GM18499 (cell line): Measurements from ENCODE around the gene MCTP1.

ENCODE experiments used
- ATAC-seq: cut with Tn5 transposase; IDR thresholded peaks from one replicate; pipeline ENCODE4 v1.9.1; 2021; ENCODE audit warnings: moderate number of reproducible peaks; ENCODE audit not compliant: insufficient read depth, unreplicated experiment

Gene MCTP1

GRCh38 chr5:94691949-94692348, 592.9 kb downstream of the MCTP1 start:
- ATAC-seq = no peak

- no peak for ATAC-seq
Measured at GRCh38 chr5:94691291-94691690, 593.6 kb downstream of the MCTP1 start.

GRCh38 chr5:94690778-94691177, 594.1 kb downstream of the MCTP1 start:
- ATAC-seq = no peak

DNA sequence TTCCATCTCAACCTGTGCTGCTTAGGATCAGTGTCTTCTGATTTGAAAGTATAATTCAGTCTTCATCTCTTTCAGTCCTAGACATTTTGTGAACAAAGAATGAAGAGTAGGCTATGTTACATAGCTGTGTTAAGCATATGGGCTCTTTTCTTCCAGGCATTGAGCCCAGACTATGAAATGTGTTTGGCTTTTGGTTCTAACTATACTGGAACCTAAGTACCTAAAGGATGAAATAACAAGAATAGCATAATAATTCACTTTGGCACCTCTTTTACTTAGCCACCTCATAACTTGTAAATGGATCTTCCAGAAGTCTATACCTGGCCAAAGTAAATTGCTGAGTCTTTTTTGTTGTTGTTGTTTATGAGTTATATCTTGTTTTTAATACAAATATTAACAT, 595.0 kb downstream of the MCTP1 start:
- no peak for ATAC-seq

GRCh38 chr5:94682814-94683520, 601.9 kb downstream of the MCTP1 start:
- no peak for ATAC-seq

GRCh38 chr5:94675965-94676618, 608.8 kb downstream of the MCTP1 start:
- ATAC-seq = no peak

DNA sequence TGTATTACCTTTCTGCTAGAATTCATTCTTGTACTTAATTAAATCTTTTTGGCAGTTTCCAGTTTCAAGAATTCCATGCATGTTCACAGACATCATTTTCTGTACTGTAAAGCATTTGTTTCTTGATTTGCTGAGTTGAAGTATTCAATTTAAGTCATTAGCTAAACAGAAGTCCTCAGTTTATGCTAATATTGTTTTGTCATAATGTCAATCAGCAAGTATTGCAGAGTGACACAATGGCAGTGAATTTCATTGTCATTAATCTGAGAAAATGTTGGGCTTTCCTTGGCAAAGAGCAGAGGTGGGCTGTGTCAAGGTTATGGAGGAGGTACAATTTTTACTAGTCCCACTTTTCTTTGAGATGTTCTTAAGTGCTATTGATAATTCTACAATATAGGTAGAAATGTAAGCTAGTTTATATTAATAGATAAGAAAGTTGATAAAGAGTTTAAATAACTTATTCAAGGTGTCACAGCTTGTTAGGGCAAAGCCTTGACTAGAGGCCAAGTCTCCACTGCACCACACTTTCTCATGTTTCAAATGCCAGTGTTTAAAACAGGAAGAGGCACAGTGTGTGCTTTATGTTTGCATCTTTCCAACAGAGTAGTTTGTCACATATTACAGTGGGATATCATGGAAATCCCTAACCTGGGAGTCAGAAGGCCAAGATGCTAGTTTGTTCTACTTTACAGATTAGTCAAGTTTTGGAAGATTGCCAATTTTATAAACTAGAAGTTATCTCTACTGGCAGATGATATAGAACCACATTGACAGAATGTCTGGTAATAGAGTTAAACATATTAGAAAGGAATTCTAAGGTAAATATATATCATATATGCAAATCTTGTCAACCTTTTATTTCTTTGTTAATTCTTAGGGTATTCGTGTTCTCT, 610.2 kb downstream of the MCTP1 start:
- no peak for ATAC-seq

DNA sequence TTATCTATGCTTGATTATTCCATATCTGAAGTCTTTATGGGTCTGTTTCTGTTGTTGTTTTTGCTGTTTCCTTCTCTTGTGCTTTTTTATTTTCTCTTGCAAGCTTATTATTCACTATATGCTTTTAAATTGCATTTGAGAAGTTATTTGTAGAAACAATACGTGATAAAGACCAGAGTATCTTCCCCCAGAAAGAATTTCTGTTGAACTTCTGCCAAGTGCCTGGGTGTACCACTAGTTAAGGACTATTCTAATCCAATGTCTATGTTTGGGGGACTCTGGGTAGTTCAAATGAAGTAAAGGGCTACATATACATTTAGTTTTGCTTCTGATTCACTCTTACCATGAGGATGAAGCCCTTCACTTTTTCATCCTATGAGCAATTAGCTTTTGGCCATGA, 612.1 kb downstream of the MCTP1 start:
- ATAC-seq = no peak

GRCh38 chr5:94670726-94671125, 614.2 kb downstream of the MCTP1 start:
- ATAC-seq = no peak

DNA sequence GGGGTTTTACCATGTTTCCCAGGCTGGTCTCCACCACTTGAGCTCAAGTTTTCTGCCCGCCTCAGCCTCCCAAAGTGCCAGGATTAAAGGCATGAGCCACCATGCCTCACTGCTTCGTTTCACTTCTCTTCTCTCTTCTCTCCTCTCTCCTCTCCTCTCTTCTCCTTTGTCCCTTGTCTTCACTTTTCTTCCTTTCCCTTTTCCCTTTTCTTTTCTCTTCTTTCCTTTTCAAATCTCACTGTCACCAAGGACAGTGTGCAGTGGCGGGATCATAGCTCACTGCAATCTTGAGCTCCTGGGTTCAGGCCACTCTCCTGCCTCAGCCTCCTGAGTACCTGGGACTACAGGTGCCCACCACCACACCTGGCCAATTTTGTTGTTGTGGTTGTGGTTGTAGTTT, 617.0 kb downstream of the MCTP1 start:
- no peak for ATAC-seq

DNA sequence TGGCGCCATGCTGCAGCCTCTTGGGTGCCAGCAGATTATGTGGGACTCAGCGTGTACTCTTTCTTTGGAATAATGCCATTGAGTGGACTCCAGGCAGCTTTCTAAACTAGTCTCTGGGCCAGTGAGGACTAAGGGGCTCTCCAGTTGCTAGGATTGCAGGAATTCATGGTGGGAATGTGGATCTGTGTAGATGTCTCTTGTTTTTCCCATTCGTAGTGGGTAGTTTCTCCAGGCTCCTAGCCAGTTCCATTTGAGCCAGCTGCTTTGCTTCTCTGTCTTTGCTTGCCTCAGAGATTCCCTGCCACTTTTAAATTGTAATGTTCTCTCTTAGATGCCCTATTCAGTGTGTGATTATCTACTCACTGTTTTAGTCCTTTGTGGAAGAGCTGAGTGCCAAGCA, 623.8 kb downstream of the MCTP1 start:
- no peak for ATAC-seq

DNA sequence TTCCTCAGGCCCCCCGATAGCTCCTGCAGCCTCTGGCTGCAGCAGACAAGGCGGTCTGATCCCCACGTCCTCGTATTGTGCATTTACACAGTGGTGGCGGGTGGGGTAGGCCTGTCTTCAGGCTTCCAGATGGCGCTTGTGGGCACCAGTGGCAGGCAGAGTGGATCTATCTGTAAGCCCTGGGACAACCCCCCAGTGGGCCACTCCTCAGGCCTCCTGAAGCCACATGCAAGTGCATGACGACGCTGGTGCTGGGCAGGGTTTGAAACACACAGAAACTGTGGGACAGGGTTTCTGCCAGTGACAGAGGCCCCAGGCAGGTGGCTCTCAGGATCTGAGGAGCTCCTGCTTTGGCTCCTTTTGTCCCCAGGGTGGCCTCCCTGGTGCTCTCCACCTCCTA, 624.4 kb downstream of the MCTP1 start:
- no peak for ATAC-seq

- no peak for ATAC-seq
Measured at GRCh38 chr5:94658272-94658671, 626.6 kb downstream of the MCTP1 start.
